Measurements from ENCODE around the gene CRACDL.

CRACDL gene

DNA sequence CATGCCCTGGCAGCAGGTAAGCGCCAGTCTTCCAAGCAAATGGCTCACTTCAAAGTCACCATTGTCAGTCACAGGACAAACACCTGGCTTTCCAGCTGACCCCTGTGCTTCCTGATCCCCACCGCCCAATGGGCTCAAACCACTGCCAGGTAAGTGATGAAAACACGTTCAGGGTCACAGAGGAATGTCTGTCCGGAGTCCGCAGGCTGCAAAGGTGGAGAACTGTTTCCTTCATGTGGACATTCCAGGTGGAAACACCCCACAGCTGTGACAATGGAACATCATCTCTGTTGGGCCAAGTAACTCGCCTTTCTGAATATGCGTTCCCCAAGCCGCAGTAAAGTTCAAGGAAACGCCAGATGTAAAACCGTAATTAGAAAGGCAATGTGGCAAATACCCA, 86.0 kb downstream of the CRACDL start:
- TF ChIP-seq RAD21 (IDR thresholded peaks at IDR 0.05; ENCODE audit: low read depth) (no peak), YY1 (IDR thresholded peaks at IDR 0.05; ENCODE audit: low read depth) (no peak), TEAD4 (IDR thresholded peaks at IDR 0.05) (no peak), FOXM1 (IDR thresholded peaks at IDR 0.05; ENCODE audit: borderline replicate concordance, low read depth) (no peak), CEBPB (IDR thresholded peaks at IDR 0.05) (no peak), REST (IDR thresholded peaks at IDR 0.05; ENCODE audit: low read depth) (no peak), EGR1 (IDR thresholded peaks at IDR 0.05) (no peak), TAF1 (IDR thresholded peaks at IDR 0.05; ENCODE audit: low read depth) (no peak), CREB1 (IDR thresholded peaks at IDR 0.05; ENCODE audit: low read depth) (no peak), MAX (IDR thresholded peaks at IDR 0.05) (no peak), ZBTB7A (IDR thresholded peaks at IDR 0.05; ENCODE audit: low read depth) (no peak), TCF12 (IDR thresholded peaks at IDR 0.05; ENCODE audit: low read depth) (no peak), EP300 (IDR thresholded peaks at IDR 0.05; ENCODE audit: borderline replicate concordance) (no peak), NFIC (IDR thresholded peaks at IDR 0.05) (no peak)
- TF ChIP-seq, protein P1, sequence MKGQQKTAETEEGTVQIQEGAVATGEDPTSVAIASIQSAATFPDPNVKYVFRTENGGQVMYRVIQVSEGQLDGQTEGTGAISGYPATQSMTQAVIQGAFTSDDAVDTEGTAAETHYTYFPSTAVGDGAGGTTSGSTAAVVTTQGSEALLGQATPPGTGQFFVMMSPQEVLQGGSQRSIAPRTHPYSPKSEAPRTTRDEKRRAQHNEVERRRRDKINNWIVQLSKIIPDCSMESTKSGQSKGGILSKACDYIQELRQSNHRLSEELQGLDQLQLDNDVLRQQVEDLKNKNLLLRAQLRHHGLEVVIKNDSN (IDR thresholded peaks at IDR 0.05), result no peak

DNA sequence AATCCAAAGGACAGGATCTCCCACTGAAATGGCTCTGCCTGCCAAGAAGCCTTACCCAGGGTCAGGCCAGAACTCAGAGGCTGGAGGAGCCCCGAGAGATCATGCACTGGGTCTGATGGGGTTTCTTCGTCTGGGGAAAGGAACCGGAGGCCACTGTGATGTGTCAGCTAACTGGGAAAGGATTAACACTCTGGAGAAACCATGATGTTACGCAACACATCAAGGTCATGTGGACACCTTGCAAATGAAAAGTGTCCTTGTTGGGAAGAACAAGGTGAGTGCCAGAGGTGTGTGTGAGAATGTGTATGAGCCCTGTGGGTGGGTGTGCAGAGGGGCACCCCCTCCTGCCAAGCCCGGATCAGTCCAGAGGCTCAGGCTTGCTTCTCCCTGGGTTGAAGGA, 86.9 kb downstream of the CRACDL start:
- no peak for TF ChIP-seq YY1 (IDR thresholded peaks at IDR 0.05; ENCODE audit: low read depth)
- no peak for TF ChIP-seq REST (IDR thresholded peaks at IDR 0.05; ENCODE audit: low read depth)
- peak; percentile 75 for TF ChIP-seq CEBPB (IDR thresholded peaks at IDR 0.05)
- no peak for TF ChIP-seq TAF1 (IDR thresholded peaks at IDR 0.05; ENCODE audit: low read depth)

- no peak for TF ChIP-seq TEAD4 (IDR thresholded peaks at IDR 0.05)
- no peak for TF ChIP-seq TAF1 (IDR thresholded peaks at IDR 0.05; ENCODE audit: low read depth)
- no peak for TF ChIP-seq CEBPB (IDR thresholded peaks at IDR 0.05)
- TF ChIP-seq CREB1 (IDR thresholded peaks at IDR 0.05; ENCODE audit: low read depth), result no peak
- no peak for TF ChIP-seq REST (IDR thresholded peaks at IDR 0.05; ENCODE audit: low read depth)
- TF ChIP-seq ZBTB7A (IDR thresholded peaks at IDR 0.05; ENCODE audit: low read depth), result no peak
These were observed 88.2 kb downstream of the CRACDL start for GRCh38 chr2:98847853-98848252.

DNA sequence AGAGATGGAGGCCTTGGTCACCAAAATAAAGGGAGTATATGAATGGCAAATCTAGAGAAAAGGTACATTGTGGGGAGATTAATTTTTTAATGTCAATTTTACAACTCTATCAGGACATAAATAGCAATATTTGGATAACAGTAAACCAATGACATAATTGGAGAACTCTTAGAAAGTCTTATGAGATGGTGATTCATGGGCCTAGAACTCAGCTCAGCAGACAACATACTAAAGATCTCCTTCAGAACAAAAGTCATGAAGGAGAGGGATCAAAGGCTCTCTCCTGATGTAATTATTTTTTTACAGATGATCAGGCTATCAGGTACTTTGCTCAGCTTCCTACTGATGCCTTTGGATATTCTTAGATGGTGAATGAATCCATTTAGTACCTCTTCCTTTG, 90.0 kb downstream of the CRACDL start:
- TF ChIP-seq TCF12 (IDR thresholded peaks at IDR 0.05; ENCODE audit: low read depth) (no peak), CREB1 (IDR thresholded peaks at IDR 0.05; ENCODE audit: low read depth) (no peak), TAF1 (IDR thresholded peaks at IDR 0.05; ENCODE audit: low read depth) (no peak), YY1 (IDR thresholded peaks at IDR 0.05; ENCODE audit: low read depth) (no peak), CEBPB (IDR thresholded peaks at IDR 0.05) (no peak), MAX (IDR thresholded peaks at IDR 0.05) (no peak), FOXM1 (IDR thresholded peaks at IDR 0.05; ENCODE audit: borderline replicate concordance, low read depth) (no peak), ZBTB7A (IDR thresholded peaks at IDR 0.05; ENCODE audit: low read depth) (no peak), RAD21 (IDR thresholded peaks at IDR 0.05; ENCODE audit: low read depth) (no peak), EP300 (IDR thresholded peaks at IDR 0.05; ENCODE audit: borderline replicate concordance) (no peak), TEAD4 (IDR thresholded peaks at IDR 0.05) (no peak), REST (IDR thresholded peaks at IDR 0.05; ENCODE audit: low read depth) (no peak), NFIC (IDR thresholded peaks at IDR 0.05) (no peak), EGR1 (IDR thresholded peaks at IDR 0.05) (no peak)
- TF ChIP-seq, protein P1 (IDR thresholded peaks at IDR 0.05), result no peak
